Measurements from ENCODE around the gene CMTM3.
A peak's percentile ranks its signal among the peaks of the same experiment; 100 is the strongest.

GRCh38 chr16:66662445-66663194 lies 58.1 kb downstream of the CMTM3 start:
- no peak for TF ChIP-seq REST (IDR thresholded peaks at IDR 0.05)
- TF ChIP-seq JUND (IDR thresholded peaks at IDR 0.05): no peak
- TF ChIP-seq CTCF (IDR thresholded peaks at IDR 0.05; ENCODE audit: low read depth, low read length, missing input control): peak; percentile 47
- no peak for TF ChIP-seq ATF3 (IDR thresholded peaks at IDR 0.05)
- no peak for TF ChIP-seq ZBTB33 (IDR thresholded peaks at IDR 0.05)
- TF ChIP-seq RAD21 (IDR thresholded peaks at IDR 0.05): peak; percentile 78 to 82
- no peak for TF ChIP-seq SP1 (IDR thresholded peaks at IDR 0.05)

All from liver (tissue), 3 donors.